ENCODE results near the gene SLIT3.

Gene SLIT3

GRCh38 chr5:168992016-168992415 lies 308.9 kb downstream of the SLIT3 start:
- Histone ChIP-seq H3K4me2 (ENCODE audit: low read depth, low read length, poor library complexity, severe bottlenecking) (no peak overlapping the region), H3K4me3 (ENCODE audit: insufficient read depth, low read length, poor library complexity, severe bottlenecking) (no peak overlapping the region), H3K36me3 (ENCODE audit: low read length) (no peaks in the 10 kb centered on the region), H3K9me2 (replicated peaks; ENCODE audit: insufficient read depth, low read length) (no peaks in the 10 kb centered on the region), H3K9me3 (ENCODE audit: insufficient read depth, low read length) (no peaks in the 10 kb centered on the region), H3K9ac (ENCODE audit: low read length) (no peak overlapping the region), H4K20me1 (ENCODE audit: low read depth, low read length) (no peaks in the 10 kb centered on the region), H3K27ac (ENCODE audit: low read depth, low read length) (no peak overlapping the region), H2AFZ (ENCODE audit: low read depth, low read length, severe bottlenecking) (no peak overlapping the region), H3F3A (ENCODE audit: insufficient read depth) (no peaks in the 10 kb centered on the region), H3K79me2 (ENCODE audit: insufficient read depth, low read length) (no peaks in the 10 kb centered on the region), H3K27me3 (ENCODE audit: low read length) (no peaks in the 10 kb centered on the region)
- TF ChIP-seq EZH2phosphoT487 (conservative IDR thresholded peaks at IDR 0.05; ENCODE audit: low read length), result no peak
- TF ChIP-seq, protein P1, sequence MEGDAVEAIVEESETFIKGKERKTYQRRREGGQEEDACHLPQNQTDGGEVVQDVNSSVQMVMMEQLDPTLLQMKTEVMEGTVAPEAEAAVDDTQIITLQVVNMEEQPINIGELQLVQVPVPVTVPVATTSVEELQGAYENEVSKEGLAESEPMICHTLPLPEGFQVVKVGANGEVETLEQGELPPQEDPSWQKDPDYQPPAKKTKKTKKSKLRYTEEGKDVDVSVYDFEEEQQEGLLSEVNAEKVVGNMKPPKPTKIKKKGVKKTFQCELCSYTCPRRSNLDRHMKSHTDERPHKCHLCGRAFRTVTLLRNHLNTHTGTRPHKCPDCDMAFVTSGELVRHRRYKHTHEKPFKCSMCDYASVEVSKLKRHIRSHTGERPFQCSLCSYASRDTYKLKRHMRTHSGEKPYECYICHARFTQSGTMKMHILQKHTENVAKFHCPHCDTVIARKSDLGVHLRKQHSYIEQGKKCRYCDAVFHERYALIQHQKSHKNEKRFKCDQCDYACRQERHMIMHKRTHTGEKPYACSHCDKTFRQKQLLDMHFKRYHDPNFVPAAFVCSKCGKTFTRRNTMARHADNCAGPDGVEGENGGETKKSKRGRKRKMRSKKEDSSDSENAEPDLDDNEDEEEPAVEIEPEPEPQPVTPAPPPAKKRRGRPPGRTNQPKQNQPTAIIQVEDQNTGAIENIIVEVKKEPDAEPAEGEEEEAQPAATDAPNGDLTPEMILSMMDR (IDR thresholded peaks at IDR 0.05; ENCODE audit: insufficient read depth, low read length, poor library complexity, severe bottlenecking), result no peak

DNA sequence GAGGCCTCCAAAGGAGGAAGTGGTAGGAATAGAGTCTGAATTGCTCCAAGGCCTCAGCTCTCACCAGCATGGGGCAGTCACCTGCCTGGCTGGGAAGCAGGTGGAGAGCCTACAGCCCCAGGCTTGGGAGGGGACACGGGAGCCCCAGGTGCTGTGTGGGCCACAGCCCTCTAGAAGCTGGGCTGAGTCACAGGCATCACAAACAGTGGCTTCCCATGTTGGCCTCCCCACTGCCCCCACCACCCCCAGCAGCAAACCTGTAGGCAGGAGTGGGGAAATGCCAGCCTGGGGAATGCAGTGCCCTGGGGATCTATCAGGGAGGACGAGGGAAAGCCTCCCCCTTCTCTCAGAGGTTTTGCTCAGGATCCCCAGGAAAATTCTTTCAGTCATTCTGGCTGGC lies 309.6 kb downstream of the SLIT3 start:
- Histone ChIP-seq H4K20me1 (ENCODE audit: low read depth, low read length) (no peaks in the 10 kb centered on the region), H3F3A (ENCODE audit: insufficient read depth) (no peaks in the 10 kb centered on the region), H3K27ac (ENCODE audit: low read depth, low read length) (no peak overlapping the region), H3K4me2 (ENCODE audit: low read depth, low read length, poor library complexity, severe bottlenecking) (no peak overlapping the region), H3K79me2 (ENCODE audit: insufficient read depth, low read length) (no peaks in the 10 kb centered on the region), H2AFZ (ENCODE audit: low read depth, low read length, severe bottlenecking) (no peak overlapping the region), H3K36me3 (ENCODE audit: low read length) (no peaks in the 10 kb centered on the region), H3K4me3 (ENCODE audit: insufficient read depth, low read length, poor library complexity, severe bottlenecking) (no peak overlapping the region), H3K9me2 (replicated peaks; ENCODE audit: insufficient read depth, low read length) (no peaks in the 10 kb centered on the region), H3K9me3 (ENCODE audit: insufficient read depth, low read length) (no peaks in the 10 kb centered on the region), H3K9ac (ENCODE audit: low read length) (no peak overlapping the region), H3K27me3 (ENCODE audit: low read length) (no peaks in the 10 kb centered on the region)
- TF ChIP-seq, protein P1 (IDR thresholded peaks at IDR 0.05; ENCODE audit: insufficient read depth, low read length, poor library complexity, severe bottlenecking), result no peak
- no peak for TF ChIP-seq EZH2phosphoT487 (conservative IDR thresholded peaks at IDR 0.05; ENCODE audit: low read length)

GRCh38 chr5:168990679-168991078 lies 310.3 kb downstream of the SLIT3 start:
- no peaks in the 10 kb centered on the region for H4K20me1 ChIP-seq (ENCODE audit: low read depth, low read length)
- no peak overlapping the region for H3K4me3 ChIP-seq (ENCODE audit: insufficient read depth, low read length, poor library complexity, severe bottlenecking)
- no peaks in the 10 kb centered on the region for H3K9me3 ChIP-seq (ENCODE audit: insufficient read depth, low read length)
- no peaks in the 10 kb centered on the region for H3F3A ChIP-seq (ENCODE audit: insufficient read depth)
- no peak overlapping the region for H2AFZ ChIP-seq (ENCODE audit: low read depth, low read length, severe bottlenecking)
- H3K4me2 ChIP-seq (ENCODE audit: low read depth, low read length, poor library complexity, severe bottlenecking), result no peak overlapping the region
- no peaks in the 10 kb centered on the region for H3K36me3 ChIP-seq (ENCODE audit: low read length)
- H3K27me3 ChIP-seq (ENCODE audit: low read length), result no peaks in the 10 kb centered on the region
- H3K9me2 ChIP-seq (replicated peaks; ENCODE audit: insufficient read depth, low read length), result no peaks in the 10 kb centered on the region
- H3K79me2 ChIP-seq (ENCODE audit: insufficient read depth, low read length), result no peaks in the 10 kb centered on the region
- TF ChIP-seq EZH2phosphoT487 (conservative IDR thresholded peaks at IDR 0.05; ENCODE audit: low read length), result no peak
- TF ChIP-seq, protein P1 (IDR thresholded peaks at IDR 0.05; ENCODE audit: insufficient read depth, low read length, poor library complexity, severe bottlenecking), result no peak
- no peak overlapping the region for H3K27ac ChIP-seq (ENCODE audit: low read depth, low read length)
- no peak overlapping the region for H3K9ac ChIP-seq (ENCODE audit: low read length)

Measured in SU-DHL-6 (cell line).